ENCODE data around the gene NCBP1.
A peak's percentile ranks its signal among the peaks of the same experiment; 100 is the strongest.

Gene NCBP1

DNA sequence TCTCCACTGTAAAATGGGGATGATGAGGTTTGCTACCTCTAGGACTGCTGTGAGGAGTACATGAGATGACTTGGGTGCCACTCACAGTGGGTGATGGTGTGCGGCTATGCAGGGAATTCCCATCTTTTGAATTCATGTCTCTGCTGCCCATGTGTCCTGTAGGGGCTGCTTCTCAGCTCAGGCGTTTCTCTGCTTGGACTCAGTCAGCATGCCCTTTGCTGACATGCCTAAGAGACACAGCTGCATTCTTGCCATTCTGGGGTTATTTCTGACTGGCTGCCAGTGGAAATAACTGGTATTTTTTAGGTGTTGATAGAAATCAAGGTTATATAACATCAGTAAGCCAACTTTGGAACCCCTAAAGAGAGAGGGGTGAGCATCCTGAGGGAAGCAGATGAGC, 87.8 kb downstream of the NCBP1 start:
- peak; percentile 60 for DNase-seq (ENCODE audit: low read depth)

GRCh38 chr9:97722331-97722730, 88.7 kb downstream of the NCBP1 start:
- no peak for DNase-seq (ENCODE audit: low read depth)
